ENCODE data around the gene ANAPC13.

DNA sequence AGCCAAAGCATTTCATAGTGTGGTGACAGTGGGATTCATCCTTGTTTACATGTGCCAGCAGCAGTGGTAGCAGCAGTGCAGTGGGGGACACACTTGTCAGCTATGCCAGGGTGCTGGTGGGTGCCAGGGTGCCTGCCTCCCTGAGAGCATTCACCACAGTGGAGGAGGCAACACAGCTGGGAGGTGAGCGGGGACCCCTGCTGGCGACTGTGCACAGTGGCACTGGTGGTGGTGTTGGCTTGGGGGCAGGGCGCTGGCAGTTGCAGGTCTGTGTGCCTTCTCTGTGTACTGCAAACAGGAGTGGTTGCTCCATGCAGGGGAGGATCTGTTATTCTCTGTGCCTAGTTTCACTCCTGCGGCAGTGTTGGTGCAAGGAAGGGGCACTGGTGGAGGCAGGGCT is 41.3 kb upstream of the ANAPC13 start:
- no peak for TF ChIP-seq POLR2A (IDR thresholded peaks at IDR 0.05)
- TF ChIP-seq, protein P1, sequence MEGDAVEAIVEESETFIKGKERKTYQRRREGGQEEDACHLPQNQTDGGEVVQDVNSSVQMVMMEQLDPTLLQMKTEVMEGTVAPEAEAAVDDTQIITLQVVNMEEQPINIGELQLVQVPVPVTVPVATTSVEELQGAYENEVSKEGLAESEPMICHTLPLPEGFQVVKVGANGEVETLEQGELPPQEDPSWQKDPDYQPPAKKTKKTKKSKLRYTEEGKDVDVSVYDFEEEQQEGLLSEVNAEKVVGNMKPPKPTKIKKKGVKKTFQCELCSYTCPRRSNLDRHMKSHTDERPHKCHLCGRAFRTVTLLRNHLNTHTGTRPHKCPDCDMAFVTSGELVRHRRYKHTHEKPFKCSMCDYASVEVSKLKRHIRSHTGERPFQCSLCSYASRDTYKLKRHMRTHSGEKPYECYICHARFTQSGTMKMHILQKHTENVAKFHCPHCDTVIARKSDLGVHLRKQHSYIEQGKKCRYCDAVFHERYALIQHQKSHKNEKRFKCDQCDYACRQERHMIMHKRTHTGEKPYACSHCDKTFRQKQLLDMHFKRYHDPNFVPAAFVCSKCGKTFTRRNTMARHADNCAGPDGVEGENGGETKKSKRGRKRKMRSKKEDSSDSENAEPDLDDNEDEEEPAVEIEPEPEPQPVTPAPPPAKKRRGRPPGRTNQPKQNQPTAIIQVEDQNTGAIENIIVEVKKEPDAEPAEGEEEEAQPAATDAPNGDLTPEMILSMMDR (IDR thresholded peaks at IDR 0.05) = no peak
